C4-2B (cell line): ENCODE results near the gene DCT.

ENCODE experiments used
- CTCF ChIP-seq: fragments of 450-650 bp; conservative IDR thresholded peaks from 2 replicates; pipeline ENCODE4 v1.5.1; 2017; ENCODE audit warnings: mild to moderate bottlenecking
- ZFX ChIP-seq: fragments of 450-650 bp; IDR thresholded peaks from 2 replicates; pipeline ENCODE4 v1.6.1; 2017

- TF ChIP-seq CTCF (no peak), ZFX (no peak)
Observed at GRCh38 chr13:94459116-94459515, 20.4 kb downstream of the DCT start.
